Measurements from ENCODE around the gene SRPX2. TPM values are rescaled to one million over a fixed set of nuclear protein-coding genes. Genes with fewer than 3 reads are reported as not detected.
A peak's percentile ranks its signal among the peaks of the same experiment; 100 is the strongest.

Gene SRPX2
- total RNA-seq, 1 experiment from 2014 or later: 31.5 TPM

DNA sequence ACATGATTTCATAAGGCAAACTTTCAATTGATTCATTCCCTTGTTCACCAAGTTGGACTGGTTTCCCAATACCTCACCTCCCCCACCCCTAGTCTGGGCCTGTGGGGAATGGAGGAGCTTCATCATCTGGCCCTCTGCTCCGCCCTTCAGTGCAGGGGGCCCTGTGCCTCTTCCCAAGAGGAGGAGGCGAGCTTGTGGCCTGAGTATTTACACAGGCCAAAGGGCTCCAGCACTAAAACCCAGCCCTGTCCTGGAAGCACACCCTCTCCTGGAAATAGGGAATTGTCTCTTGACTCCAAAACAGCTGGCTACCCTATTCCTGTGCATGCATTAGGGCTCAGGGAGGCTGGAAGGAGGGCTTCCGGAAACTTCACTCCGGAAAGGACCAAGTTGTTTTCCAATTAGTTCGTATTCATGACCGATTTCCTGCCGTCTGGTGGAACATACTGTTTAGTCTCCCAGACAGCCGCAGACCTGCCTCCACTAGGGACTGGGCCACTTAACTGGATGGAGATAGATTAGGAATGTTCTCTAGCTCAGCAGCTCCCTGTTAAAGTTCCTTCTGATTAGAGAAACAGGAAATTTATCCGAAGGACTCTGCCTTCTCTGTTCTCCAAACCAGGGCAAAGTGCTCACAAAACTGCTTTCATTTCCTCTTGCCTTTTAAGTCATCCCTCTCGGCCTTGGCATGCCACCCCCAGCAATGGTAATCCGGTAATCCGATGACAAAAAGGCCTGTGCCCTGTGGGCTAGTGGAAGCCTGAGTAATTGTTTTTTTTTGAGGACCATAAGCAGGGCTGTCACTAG is 5.8 kb downstream of the SRPX2 start:
- no peaks in the 10 kb centered on the region for H3K27me3 Mint-ChIP-seq (ENCODE audit: unreplicated experiment)
- DNase-seq: peak; percentile 75
- CTCF ChIA-PET: interaction anchor here (1.3 to 2.1 kb wide), 2 partner anchors 13 to 35 kb away, joined by 7 to 12 read pairs; partner anchors contain the start of gene TSPAN6
- intact Hi-C loops (cut with micrococcal nuclease; ENCODE audit: unreplicated experiment): no loop called here
- H3K36me3 Mint-ChIP-seq (ENCODE audit: insufficient read depth, unreplicated experiment): peaks cover 27% of the 10 kb centered on the region
- no peak overlapping the region for H3K4me3 Mint-ChIP-seq (ENCODE audit: low read depth, unreplicated experiment)
- H3K4me1 Mint-ChIP-seq (ENCODE audit: low read depth, unreplicated experiment): peaks cover 68% of the 10 kb centered on the region
- peak overlapping the region; percentile 80 for H3K27ac Mint-ChIP-seq (ENCODE audit: unreplicated experiment)
- TF ChIP-seq, protein P1, sequence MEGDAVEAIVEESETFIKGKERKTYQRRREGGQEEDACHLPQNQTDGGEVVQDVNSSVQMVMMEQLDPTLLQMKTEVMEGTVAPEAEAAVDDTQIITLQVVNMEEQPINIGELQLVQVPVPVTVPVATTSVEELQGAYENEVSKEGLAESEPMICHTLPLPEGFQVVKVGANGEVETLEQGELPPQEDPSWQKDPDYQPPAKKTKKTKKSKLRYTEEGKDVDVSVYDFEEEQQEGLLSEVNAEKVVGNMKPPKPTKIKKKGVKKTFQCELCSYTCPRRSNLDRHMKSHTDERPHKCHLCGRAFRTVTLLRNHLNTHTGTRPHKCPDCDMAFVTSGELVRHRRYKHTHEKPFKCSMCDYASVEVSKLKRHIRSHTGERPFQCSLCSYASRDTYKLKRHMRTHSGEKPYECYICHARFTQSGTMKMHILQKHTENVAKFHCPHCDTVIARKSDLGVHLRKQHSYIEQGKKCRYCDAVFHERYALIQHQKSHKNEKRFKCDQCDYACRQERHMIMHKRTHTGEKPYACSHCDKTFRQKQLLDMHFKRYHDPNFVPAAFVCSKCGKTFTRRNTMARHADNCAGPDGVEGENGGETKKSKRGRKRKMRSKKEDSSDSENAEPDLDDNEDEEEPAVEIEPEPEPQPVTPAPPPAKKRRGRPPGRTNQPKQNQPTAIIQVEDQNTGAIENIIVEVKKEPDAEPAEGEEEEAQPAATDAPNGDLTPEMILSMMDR (IDR thresholded peaks at IDR 0.05; ENCODE audit: unreplicated experiment): no peak
- no peaks in the 10 kb centered on the region for H3K9me3 Mint-ChIP-seq (ENCODE audit: low read depth, unreplicated experiment)
- BruUV-seq (replicated peaks): no TSS peak

DNA sequence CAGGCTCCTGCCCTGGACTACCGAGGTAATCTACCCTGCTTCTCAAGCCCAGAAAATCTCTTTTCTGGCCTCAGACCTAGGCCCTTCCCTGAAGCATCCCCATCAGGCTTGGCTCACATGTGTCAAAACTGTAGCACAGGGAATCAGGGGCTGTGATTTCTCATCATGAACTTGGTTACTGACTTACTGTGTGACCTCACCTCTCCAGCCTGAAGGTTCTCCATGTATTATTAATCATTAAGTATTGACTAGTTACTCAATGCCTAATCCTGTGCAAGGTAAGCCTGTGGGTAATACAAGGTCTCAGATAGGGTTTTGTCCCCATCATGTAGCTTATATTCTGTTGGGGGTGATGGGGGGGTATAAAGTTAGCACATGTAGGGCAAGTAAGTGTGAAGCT is 6.8 kb downstream of the SRPX2 start:
- CTCF ChIA-PET: no interaction called here
- Mint-ChIP-seq H3K27me3 (ENCODE audit: unreplicated experiment) (no peaks in the 10 kb centered on the region), H3K36me3 (ENCODE audit: insufficient read depth, unreplicated experiment) (peaks cover 22% of the 10 kb centered on the region), H3K9me3 (ENCODE audit: low read depth, unreplicated experiment) (no peaks in the 10 kb centered on the region), H3K4me1 (ENCODE audit: low read depth, unreplicated experiment) (peaks cover 63% of the 10 kb centered on the region), H3K4me3 (ENCODE audit: low read depth, unreplicated experiment) (no peak overlapping the region), H3K27ac (ENCODE audit: unreplicated experiment) (no peak overlapping the region)
- TF ChIP-seq, protein P1 (IDR thresholded peaks at IDR 0.05; ENCODE audit: unreplicated experiment): no peak
- BruUV-seq (replicated peaks): no TSS peak
- DNase-seq: no peak
- intact Hi-C loops (cut with micrococcal nuclease; ENCODE audit: unreplicated experiment): no loop called here

DNA sequence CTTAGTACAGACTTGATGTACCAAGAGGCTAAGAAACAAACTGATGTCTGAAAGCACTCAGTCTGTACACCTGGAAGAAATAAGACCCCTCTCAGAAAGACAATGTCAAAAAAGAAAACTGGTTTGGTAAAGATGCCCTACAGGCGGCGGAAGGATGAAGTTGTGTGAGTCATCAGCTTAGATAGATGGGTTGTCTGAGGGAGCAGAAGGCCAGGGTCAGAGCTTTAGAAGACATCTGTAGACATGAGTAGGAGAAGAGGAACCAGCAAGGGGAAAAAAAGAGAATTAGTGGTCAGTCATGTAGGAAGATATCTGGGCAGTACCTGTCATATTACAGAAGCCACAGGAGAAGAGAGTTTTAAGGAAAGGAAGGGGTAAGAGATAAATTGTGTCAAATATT is 8.3 kb downstream of the SRPX2 start:
- TF ChIP-seq, protein P1 (IDR thresholded peaks at IDR 0.05; ENCODE audit: unreplicated experiment): no peak
- Mint-ChIP-seq H3K27ac (ENCODE audit: unreplicated experiment) (no peak overlapping the region), H3K9me3 (ENCODE audit: low read depth, unreplicated experiment) (no peaks in the 10 kb centered on the region), H3K27me3 (ENCODE audit: unreplicated experiment) (no peaks in the 10 kb centered on the region), H3K4me3 (ENCODE audit: low read depth, unreplicated experiment) (no peak overlapping the region), H3K4me1 (ENCODE audit: low read depth, unreplicated experiment) (peaks cover 56% of the 10 kb centered on the region), H3K36me3 (ENCODE audit: insufficient read depth, unreplicated experiment) (peaks cover 17% of the 10 kb centered on the region)
- DNase-seq: no peak
- BruUV-seq (replicated peaks): no TSS peak
- intact Hi-C loops (cut with micrococcal nuclease; ENCODE audit: unreplicated experiment): no loop called here
- CTCF ChIA-PET: no interaction called here

DNA sequence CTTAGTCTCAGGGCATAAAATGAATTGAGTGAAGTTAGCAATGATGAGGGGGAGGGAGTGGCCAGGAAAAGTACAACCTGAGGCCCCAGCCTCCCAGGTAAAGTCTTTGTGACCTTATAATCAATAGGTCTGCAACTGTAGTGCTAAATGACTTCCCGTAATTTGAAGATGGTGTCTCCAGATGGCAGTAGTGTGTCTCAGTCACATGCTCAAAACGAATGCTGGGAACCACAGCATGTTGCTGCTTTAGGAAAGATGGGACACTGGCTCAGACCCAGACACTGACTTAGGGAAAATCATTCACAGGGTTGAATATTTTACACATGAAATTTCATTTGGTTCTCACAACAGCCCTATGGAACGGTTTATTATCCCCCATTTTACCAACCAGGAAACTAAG is 10.3 kb downstream of the SRPX2 start:
- peaks cover 57% of the 10 kb centered on the region for H3K4me1 Mint-ChIP-seq (ENCODE audit: low read depth, unreplicated experiment)
- DNase-seq: peak; percentile 19
- TF ChIP-seq, protein P1 (IDR thresholded peaks at IDR 0.05; ENCODE audit: unreplicated experiment): no peak
- CTCF ChIA-PET: interaction anchor here (0.6 to 1.3 kb wide), 4 partner anchors 18 to 167 kb away, joined by 3 to 6 read pairs (median 4); partner anchors contain the start of gene TSPAN6
- no peaks in the 10 kb centered on the region for H3K27me3 Mint-ChIP-seq (ENCODE audit: unreplicated experiment)
- peaks cover 20% of the 10 kb centered on the region for H3K36me3 Mint-ChIP-seq (ENCODE audit: insufficient read depth, unreplicated experiment)
- H3K27ac Mint-ChIP-seq (ENCODE audit: unreplicated experiment): no peak overlapping the region
- intact Hi-C loops (cut with micrococcal nuclease; ENCODE audit: unreplicated experiment): no loop called here
- no peaks in the 10 kb centered on the region for H3K9me3 Mint-ChIP-seq (ENCODE audit: low read depth, unreplicated experiment)
- no TSS peak for BruUV-seq (replicated peaks)
- no peak overlapping the region for H3K4me3 Mint-ChIP-seq (ENCODE audit: low read depth, unreplicated experiment)
